Activated B cell treated with CpG ODN at 0.5 μM for 24 hours (primary cell): ENCODE results near the gene CEACAM16. TPM values are rescaled to one million over a fixed set of nuclear protein-coding genes. Genes with fewer than 3 reads are reported as not detected.

Source experiments
- ATAC-seq: fragments of 200-7000 bp; cut with Tn5 transposase; one replicate; pipeline ENCODE4 v1.10.0; 2021; ENCODE audit warnings: low read depth, mild to moderate bottlenecking, moderate library complexity
- CTCF ChIA-PET: fragments of 350-600 bp; sonication (Branson Sonifier 250); formaldehyde crosslinking; loops from one replicate; lab custom pipeline; 2021; ENCODE audit warnings: antibody characterized with exemption; lab: Charles Lee
- POLR2A ChIA-PET: fragments of 350-600 bp; sonication (Branson Sonifier 250); formaldehyde crosslinking; loops from one replicate; lab custom pipeline; 2021; ENCODE audit warnings: antibody characterized with exemption; lab: Charles Lee
- DNase-seq: peaks from one replicate; pipeline ENCODE4 v3.0.0; 2022
- H3K27ac Mint-ChIP-seq: one replicate; pipeline ENCODE4 v1.8.0; 2020; ENCODE audit warnings: mixed read lengths
- H3K27me3 Mint-ChIP-seq: one replicate; pipeline ENCODE4 v1.8.0; 2021; ENCODE audit warnings: mixed read lengths
- H3K36me3 Mint-ChIP-seq: one replicate; pipeline ENCODE4 v1.8.0; 2021; ENCODE audit warnings: low read depth, mixed read lengths
- H3K4me1 Mint-ChIP-seq: one replicate; pipeline ENCODE4 v1.8.0; 2021; ENCODE audit warnings: mixed read lengths
- H3K4me3 Mint-ChIP-seq: one replicate; pipeline ENCODE4 v1.8.0; 2020; ENCODE audit warnings: mild to moderate bottlenecking, mixed read lengths
- H3K9me3 Mint-ChIP-seq: one replicate; pipeline ENCODE4 v1.8.0; 2020; ENCODE audit warnings: mixed read lengths
- intact Hi-C: fragments of 100-400 bp; cut with micrococcal nuclease; formaldehyde crosslinking; loops from one replicate; pipeline ENCODE4 v1.15.1; 2024
- total RNA-seq: library from RNA; stranded (reverse); gene quantifications from 2 replicates; pipeline ENCODE4 v1.2.3, GENCODE V29; 2022
- TF ChIP-seq, protein P1 (sequence below): fragments of 200-600 bp; IDR thresholded peaks from one replicate; pipeline ENCODE4 v1.8.0; 2022; ENCODE audit warnings: antibody characterized with exemption, mild to moderate bottlenecking

Gene CEACAM16
- total RNA-seq, 1 donor from 2014 or later, result not detected

DNA sequence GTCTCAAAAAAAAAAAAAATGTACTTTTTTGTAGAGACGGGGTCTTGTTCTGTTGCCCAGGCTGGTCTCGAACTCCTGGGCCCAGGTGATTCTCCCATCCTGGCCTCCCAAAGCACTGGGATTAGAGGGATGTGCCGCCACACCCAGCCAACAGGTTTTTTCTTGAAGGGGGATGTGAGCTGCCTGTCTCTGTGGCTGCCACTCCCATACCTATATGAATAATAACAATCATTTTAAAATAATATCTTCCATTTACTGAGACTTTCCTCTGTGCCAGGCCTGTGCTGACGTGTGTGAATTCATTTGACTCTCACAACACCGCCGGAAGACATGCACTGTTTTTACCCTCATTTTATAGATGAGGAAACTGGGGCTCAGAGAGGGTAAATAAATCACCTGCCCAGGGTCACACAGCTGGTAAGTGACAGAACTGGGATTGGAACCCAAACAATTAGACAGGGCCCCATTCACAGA is 42.3 kb downstream of the CEACAM16 start:
- no peak for DNase-seq
- ChIA-PET POLR2A (interaction anchor here (0.6 to 3.4 kb wide), 6 partner anchors 9 to 29 kb away, joined by 3 to 28 read pairs (median 4); no protein-coding TSS in a partner anchor), CTCF (no interaction called here)
- no peak overlapping the region for H3K4me3 Mint-ChIP-seq
- no peaks in the 10 kb centered on the region for H3K36me3 Mint-ChIP-seq
- H3K27ac Mint-ChIP-seq, result peak overlapping the region; percentile 50
- H3K27me3 Mint-ChIP-seq, result no peaks in the 10 kb centered on the region
- H3K4me1 Mint-ChIP-seq, result peaks cover 26% of the 10 kb centered on the region
- intact Hi-C loops, result no loop called here
- no peak for ATAC-seq
- TF ChIP-seq, protein P1, sequence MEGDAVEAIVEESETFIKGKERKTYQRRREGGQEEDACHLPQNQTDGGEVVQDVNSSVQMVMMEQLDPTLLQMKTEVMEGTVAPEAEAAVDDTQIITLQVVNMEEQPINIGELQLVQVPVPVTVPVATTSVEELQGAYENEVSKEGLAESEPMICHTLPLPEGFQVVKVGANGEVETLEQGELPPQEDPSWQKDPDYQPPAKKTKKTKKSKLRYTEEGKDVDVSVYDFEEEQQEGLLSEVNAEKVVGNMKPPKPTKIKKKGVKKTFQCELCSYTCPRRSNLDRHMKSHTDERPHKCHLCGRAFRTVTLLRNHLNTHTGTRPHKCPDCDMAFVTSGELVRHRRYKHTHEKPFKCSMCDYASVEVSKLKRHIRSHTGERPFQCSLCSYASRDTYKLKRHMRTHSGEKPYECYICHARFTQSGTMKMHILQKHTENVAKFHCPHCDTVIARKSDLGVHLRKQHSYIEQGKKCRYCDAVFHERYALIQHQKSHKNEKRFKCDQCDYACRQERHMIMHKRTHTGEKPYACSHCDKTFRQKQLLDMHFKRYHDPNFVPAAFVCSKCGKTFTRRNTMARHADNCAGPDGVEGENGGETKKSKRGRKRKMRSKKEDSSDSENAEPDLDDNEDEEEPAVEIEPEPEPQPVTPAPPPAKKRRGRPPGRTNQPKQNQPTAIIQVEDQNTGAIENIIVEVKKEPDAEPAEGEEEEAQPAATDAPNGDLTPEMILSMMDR, result no peak
- H3K9me3 Mint-ChIP-seq, result no peaks in the 10 kb centered on the region

- H3K27ac Mint-ChIP-seq, result peak overlapping the region; percentile 56
- POLR2A ChIA-PET, result interaction anchor here (0.6 to 3.4 kb wide), 5 partner anchors 9 to 29 kb away, joined by 3 to 28 read pairs (median 5); no protein-coding TSS in a partner anchor
- CTCF ChIA-PET, result no interaction called here
Measured at GRCh38 chr19:44741841-44742329, 42.9 kb downstream of the CEACAM16 start.

GRCh38 chr19:44742330-44743061 is 43.5 kb downstream of the CEACAM16 start:
- peaks cover 31% of the 10 kb centered on the region for H3K4me1 Mint-ChIP-seq
- no peaks in the 10 kb centered on the region for H3K27me3 Mint-ChIP-seq
- H3K4me3 Mint-ChIP-seq, result no peak overlapping the region
- CTCF ChIA-PET, result interaction anchor here (0.9 to 1.4 kb wide), 2 partner anchors 18 to 28 kb away, joined by 3 to 4 read pairs; no protein-coding TSS in a partner anchor
- TF ChIP-seq, protein P1, result no peak
- intact Hi-C loops, result no loop called here
- H3K27ac Mint-ChIP-seq, result peak overlapping the region; percentile 56
- POLR2A ChIA-PET, result interaction anchor here (0.7 to 3.4 kb wide), 5 partner anchors 10 to 28 kb away, joined by 3 to 28 read pairs (median 5); no protein-coding TSS in a partner anchor
- DNase-seq, result no peak
- no peaks in the 10 kb centered on the region for H3K36me3 Mint-ChIP-seq
- no peak for ATAC-seq
- no peaks in the 10 kb centered on the region for H3K9me3 Mint-ChIP-seq

More at GRCh38 chr19:44741841-44742329, 42.9 kb downstream of the CEACAM16 start:
- ATAC-seq (peak; percentile 70), DNase-seq (no peak)
- H3K4me3 Mint-ChIP-seq, result no peak overlapping the region
- no peaks in the 10 kb centered on the region for H3K27me3 Mint-ChIP-seq
- no peaks in the 10 kb centered on the region for H3K36me3 Mint-ChIP-seq
- peaks cover 29% of the 10 kb centered on the region for H3K4me1 Mint-ChIP-seq
- no peaks in the 10 kb centered on the region for H3K9me3 Mint-ChIP-seq
- intact Hi-C loops, result no loop called here
- TF ChIP-seq, protein P1, result no peak

DNA sequence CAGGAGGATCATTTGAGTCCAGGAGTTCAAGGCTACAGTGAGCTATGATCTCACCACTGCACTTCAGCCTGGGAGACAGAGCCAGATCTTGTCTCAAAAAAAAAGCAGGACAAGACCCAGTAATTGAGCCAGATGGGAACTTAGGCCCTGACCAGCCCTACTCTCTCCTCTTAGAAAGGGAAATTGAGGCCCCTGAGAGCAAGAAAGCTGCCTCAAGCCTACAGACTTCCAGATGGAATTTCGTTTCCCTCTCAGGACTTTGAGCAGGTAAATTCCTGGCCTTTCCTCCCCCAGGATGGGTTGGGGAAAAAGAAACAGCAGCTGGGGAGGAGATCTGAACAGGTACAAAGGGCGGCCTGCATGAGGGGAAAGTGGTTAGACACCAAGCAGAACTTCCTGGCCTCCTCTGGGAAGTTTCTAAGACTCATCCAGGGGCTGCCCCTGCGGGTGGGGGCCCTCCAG is 46.0 kb downstream of the CEACAM16 start:
- intact Hi-C loops, result no loop called here
- POLR2A ChIA-PET, result interaction anchor here (0.6 to 3.4 kb wide), 3 partner anchors 9 to 1178 kb away, joined by 3 to 28 read pairs (median 5); no protein-coding TSS in a partner anchor
- CTCF ChIA-PET, result interaction anchor here (1.1 kb wide), 1 partner anchor 25 kb away, joined by 4 read pairs; no protein-coding TSS in a partner anchor
- Mint-ChIP-seq H3K36me3 (peaks cover 12% of the 10 kb centered on the region), H3K9me3 (no peaks in the 10 kb centered on the region), H3K27ac (no peak overlapping the region), H3K4me1 (peaks cover 44% of the 10 kb centered on the region), H3K4me3 (no peak overlapping the region), H3K27me3 (no peaks in the 10 kb centered on the region)
- DNase-seq (no peak), ATAC-seq (no peak)
- TF ChIP-seq, protein P1, result no peak

GRCh38 chr19:44745341-44745831 is 46.4 kb downstream of the CEACAM16 start:
- TF ChIP-seq, protein P1, result no peak
- intact Hi-C loops, result no loop called here
- H3K4me1 Mint-ChIP-seq, result peaks cover 47% of the 10 kb centered on the region
- ATAC-seq, result no peak
- H3K36me3 Mint-ChIP-seq, result peaks cover 17% of the 10 kb centered on the region
- H3K27me3 Mint-ChIP-seq, result no peaks in the 10 kb centered on the region
- ChIA-PET POLR2A (interaction anchor here (1.0 kb wide), 1 partner anchor 17 kb away, joined by 3 read pairs; no protein-coding TSS in a partner anchor), CTCF (no interaction called here)
- no peak for DNase-seq
- peak overlapping the region; percentile 27 for H3K27ac Mint-ChIP-seq
- H3K9me3 Mint-ChIP-seq, result no peaks in the 10 kb centered on the region
- H3K4me3 Mint-ChIP-seq, result no peak overlapping the region
